ENCODE results near the gene PTPRO. TPM values are rescaled to one million over a fixed set of nuclear protein-coding genes. Genes with fewer than 3 reads are reported as not detected.

The PTPRO gene
- total RNA-seq, 1 experiment from 2014 or later = not detected

DNA sequence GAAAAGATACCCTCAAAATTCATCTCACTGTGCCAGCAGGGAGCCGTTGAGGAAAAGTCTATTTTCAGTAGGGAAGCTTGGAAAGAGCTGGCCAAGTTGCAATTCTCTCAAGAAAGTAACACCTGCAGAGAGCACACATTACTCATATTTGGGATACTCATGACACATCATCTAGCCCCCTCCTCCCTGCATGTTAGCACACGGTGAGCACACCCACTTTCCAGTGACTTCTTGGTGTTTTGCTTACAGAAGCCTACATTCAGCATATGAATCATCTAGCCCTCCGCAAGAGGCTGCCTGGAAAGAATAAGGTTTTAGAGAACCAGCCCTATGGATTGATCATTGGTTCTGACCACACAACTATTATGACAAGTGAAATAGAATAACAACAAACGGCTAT is 124.5 kb downstream of the PTPRO start:
- DNase-seq (ENCODE audit: low spot score) = no peak

DNA sequence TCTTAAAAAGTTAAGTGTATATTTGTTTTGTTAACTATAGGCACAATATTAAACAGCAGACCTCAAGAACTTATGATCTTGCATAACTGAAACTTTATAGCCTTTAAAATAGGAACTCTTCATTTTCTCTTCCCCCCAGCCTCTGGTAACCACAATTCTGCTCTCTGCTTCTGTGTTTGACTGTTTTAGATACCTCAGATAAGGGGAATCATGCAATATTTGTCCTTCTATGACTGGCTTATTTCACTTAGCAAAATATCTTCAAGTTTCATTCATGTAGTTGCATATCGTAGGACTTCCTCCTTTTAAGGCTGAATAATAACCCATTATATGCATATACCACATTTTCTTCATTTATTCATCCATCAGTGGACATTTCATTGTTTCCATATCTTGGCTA is 131.3 kb downstream of the PTPRO start:
- no peak for DNase-seq (ENCODE audit: low spot score)

DNA sequence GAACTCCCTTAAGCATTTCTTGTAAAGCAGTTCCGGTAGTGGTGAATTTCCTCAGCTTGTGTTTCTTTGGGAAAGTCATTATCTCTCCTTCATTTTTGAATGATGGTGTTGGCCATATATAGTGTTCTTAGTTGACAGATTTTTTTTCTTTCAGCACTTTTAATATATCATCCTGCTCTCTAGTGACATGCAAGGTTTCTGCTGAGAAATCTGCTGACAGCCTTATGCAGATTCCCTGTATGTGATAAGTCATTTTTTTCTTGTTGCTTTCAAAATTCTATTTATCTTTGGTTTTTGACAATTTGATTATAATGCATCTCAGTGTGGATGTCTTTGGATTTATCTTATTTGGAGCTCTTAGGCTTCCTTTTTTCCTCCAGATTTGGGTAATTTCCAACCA is 135.7 kb downstream of the PTPRO start:
- DNase-seq (ENCODE audit: low spot score) = no peak

DNA sequence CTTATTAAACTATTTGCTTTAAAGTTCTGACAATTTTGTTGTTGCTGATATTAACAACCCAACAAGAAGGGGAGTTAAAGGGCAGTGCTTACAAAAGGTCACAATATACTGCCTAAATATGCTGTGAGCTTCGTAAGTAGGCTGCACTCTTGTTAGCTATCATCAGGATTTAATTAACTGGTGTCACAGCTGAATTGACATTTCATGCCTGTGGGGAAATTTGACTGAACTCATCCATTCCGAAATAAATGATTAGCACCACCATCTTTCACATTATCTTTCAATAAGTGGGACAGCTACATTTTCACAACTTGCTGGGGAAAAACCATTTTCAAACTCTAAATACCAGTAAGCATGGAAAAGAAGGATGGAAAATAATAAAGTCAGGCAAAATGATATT is 146.6 kb downstream of the PTPRO start:
- no peak for DNase-seq (ENCODE audit: low spot score)

DNA sequence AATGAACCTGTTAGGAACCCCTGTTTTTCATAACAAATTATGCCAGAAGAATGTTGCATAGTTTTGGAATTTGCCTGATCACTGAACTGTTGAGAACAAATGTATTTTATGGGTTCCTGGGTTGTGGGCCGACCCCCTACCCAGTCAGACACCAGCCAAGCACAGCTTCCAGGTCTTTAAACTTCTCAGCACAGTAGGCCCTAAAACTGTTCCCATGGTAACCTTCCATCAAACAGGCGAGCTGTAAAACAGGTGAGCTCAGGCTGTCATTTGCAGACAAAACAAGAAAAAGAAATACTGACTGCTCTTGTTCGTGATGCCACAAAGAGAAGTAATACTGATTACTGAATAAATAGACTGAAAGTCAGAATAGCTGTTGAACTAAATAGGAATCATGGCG is 147.0 kb downstream of the PTPRO start:
- no peak for DNase-seq (ENCODE audit: low spot score)

DNA sequence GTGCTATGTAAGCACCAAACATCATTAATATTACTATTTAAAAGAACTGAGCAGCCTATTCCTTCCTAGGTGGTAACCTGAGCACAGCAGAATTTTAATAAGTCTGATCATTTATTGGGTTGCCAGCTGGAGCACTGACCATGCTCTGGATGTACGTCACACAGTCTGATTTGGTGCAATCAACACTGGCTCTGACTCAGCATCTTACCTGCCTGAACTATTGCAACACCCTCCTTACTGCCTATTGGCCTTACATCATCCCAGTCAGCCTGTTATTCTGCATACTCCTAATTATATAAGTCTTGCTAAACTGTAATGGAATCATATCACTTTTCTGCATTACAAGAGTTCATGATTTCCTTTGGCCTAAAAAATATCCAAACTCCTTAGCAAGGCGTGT is 149.7 kb downstream of the PTPRO start:
- DNase-seq (ENCODE audit: low spot score) = no peak

DNA sequence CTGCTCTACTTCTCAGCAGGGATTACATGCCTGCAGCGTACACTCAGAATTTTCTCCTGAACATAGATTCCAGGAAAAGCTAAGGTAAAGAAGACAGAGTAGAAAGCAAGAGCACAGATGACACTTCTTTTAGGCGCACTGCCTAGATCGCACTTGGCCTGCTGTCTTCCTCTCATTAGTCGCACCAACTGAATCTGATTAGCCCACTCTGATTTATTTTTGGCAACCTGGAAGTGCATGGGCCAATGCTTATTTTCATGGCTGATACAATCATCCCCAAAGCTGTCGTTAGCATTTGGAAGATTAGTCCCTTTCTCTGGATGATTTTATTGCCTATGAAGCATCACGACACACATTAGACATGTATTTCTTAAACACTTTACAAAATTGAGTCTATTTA is 152.5 kb downstream of the PTPRO start:
- DNase-seq (ENCODE audit: low spot score) = no peak

DNA sequence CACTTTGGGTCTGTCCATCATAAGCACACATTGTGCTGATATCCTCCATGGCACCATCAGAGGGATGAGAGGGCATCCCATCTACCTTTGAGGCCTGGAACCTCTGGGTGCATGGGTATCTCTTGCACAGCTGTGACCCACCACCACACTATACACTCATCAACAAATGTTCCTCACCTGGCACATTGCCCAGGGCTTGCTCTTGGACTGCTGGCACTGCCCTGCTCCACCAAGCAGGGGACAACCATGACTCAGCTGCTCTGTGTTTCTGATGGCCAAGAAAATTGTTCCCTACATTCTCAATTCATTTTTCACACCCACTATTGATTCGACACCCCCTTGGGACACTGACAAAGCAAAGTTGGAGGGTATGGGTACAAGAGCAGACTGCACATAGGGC is 155.5 kb downstream of the PTPRO start:
- DNase-seq (ENCODE audit: low spot score) = no peak

DNA sequence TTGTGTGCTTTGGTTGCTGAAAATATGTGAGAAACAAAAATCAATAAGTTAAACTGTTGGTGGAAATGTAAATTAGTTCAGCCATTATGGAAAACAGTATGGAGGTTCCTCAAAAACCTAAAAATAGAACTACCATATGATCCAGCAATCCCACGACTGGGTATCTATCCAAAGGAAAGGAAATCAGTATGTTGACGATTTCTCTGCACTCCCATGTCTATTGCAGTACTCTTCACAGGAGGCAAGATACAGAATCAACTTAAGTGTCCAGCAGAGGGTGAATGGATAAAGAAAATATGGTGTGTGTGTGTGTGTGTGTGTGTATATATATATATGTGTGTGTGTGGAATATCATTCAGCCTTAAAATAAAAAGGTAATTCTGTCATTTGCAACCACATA is 159.5 kb downstream of the PTPRO start:
- DNase-seq (ENCODE audit: low spot score) = no peak

DNA sequence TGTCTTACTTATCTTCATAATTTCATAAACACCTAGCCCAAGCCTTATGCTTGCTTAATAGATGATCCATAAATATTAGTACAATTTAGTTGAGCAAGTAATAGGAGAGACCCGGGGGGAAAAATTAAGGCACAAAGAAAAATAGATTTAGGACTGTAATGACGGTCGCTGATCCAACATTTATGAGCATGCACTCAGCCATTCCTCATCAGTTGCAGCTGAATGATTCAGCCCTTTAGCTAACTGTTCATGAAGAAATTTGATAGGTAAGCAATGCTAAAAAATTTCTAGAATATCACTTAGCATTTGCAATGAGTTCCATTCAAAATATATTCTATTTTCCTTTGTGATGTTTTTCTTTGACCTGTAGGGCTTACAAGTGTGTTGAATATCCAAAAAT is 163.2 kb downstream of the PTPRO start:
- no peak for DNase-seq (ENCODE audit: low spot score)

DNA sequence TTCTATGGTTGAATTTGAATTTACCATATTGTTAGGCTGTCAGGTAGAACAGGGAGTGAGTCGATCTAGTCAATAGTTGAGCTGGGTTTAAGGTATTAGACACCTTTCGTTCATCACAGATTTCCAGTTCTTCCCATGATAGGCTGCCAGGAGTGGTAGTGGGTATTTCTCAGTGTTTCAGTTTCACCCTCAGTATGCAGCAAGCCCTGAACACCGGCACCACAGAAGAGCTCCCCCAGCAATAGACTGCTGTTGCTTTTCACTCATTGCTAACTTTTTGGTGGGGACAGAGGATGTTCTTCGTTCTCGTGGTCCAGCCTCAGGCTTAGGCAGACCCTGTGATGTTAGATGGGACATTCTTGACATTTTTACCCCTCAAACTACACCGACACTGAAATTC is 164.6 kb downstream of the PTPRO start:
- no peak for DNase-seq (ENCODE audit: low spot score)

DNA sequence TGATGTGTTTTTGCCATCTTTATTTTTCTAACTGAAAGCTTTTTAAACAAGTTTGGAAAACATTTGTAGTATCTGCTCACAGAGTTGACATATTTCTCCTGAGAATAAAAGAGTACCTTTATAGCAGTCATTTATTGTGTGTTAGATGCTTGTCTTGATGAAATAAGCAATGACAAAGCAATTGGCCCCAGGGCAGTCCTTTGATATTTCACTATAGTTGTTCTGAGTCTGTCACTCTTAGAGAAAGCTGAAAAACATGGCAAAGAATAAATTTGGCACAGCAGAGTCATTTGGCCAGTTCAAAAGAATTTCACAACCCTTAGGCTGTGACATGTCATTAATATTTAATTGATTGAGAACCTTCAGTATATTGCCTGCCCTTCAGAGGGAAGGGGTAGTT is 166.2 kb downstream of the PTPRO start:
- DNase-seq (ENCODE audit: low spot score) = no peak

DNA sequence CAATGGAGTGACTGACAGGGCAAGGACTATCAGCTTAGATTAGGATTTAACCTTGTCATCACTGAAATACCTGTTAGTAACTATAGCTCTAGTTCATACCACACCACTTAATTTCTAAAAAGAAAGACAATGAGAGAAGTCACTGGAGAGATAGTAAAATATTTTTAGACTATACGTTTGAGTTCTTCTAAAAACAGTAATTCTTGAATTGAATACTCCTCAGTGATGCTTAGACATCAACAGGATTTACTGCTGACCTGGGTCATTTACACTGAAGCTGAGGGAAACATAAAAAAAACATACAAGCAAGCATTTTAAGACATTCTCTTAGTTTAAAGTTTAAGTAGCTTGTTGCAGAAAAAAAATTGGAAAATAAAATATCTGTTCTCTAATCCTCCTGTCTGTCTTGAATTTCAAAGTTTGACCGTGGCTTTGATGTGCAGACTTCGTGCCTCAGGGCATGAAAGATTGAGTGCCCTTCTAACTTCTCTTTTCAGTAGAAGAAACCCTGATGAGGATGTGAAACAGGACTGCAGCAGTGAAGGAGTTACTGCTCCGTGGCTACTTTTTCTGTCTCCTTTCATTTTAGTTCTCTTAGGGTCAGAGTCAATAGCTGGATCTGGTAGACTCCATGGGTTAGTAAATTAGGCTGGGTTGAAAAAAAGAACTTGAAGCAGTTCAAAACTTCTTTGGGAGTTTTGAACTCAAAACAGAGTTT is 172.2 kb downstream of the PTPRO start:
- DNase-seq (ENCODE audit: low spot score) = no peak

DNA sequence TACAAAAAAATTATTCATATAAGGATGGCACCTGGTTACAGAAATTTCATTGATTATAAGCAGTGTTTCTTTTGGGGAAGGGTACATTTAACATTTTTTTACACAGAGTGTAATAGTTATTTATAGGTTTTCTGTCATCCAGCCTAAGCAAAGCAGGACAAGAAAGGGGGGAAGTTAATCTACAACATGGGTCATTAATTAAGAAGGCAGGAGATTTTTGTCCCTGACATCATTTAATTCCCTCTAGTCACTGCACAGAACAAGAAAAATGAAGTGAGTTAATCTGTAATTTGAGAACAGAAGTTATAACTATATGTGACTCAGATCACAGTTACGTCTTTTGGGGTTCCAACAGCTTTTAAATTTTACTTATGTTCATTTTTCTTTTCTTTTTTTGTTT is 173.4 kb downstream of the PTPRO start:
- no peak for DNase-seq (ENCODE audit: low spot score)

DNA sequence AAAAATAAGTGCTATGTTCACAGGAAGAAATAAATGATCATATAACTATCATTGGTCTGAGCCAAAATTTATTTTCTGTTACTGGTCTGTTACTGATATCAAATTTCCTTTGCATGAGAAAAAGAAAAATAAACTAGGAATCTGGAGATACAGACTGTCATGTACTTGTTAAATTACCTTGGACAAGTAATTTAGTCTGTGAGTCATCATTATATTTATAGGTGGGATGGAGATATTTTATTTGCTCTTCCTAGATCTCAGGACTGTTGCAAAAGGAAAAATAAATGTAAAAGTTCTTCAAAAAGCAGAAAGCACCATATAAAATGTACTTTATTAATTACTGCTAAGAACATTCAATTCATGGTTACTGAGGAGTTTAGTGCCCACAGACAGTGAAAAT is 174.4 kb downstream of the PTPRO start:
- no peak for DNase-seq (ENCODE audit: low spot score)

DNA sequence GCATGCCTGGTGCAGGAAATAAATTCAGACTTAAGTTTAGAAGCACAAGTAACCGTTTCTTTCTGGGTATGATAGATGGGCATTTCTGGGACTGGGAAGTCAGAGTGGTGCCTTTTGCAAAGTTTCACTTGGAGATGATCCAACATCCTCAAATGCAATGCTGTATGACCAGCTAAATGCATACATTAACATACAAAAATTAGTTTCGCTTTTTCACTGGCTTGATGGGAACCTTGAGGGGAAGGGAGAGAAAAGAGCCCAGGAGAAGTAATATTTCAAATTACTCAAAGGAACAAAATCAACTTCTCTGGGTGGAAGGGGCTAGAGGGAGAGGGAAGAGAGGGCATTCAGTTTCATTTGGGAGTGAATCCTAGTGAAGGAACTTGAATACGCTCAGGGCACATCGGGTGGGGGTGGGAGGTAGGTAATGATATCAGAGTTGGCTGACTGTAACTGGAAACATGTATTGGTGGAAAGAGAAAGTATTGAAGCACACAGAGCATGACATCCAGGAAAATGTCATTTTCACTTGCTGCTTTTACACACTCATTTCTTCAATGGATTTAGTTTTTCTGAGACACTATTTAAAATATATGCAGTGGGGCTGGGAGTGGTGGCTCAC is 175.5 kb downstream of the PTPRO start:
- DNase-seq (ENCODE audit: low spot score) = no peak

DNA sequence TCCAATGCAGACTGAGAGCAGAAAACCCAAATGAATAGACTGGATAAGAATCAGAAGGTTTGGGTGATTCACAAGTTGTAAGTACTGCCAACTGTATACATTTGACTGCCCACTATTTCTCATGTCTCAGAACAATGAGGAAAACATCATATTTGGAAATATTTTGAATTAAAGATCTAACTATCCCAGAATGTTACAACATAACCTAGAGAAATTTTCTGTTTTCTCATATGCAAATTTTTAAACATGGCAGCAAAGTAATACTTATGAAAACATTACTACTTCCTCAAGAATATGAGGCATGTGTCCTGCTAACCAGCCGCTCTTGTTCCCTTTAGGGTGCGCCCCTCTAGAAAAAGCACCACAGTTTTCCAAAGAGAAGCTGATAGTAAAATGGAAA is 179.9 kb downstream of the PTPRO start:
- no peak for DNase-seq (ENCODE audit: low spot score)

DNA sequence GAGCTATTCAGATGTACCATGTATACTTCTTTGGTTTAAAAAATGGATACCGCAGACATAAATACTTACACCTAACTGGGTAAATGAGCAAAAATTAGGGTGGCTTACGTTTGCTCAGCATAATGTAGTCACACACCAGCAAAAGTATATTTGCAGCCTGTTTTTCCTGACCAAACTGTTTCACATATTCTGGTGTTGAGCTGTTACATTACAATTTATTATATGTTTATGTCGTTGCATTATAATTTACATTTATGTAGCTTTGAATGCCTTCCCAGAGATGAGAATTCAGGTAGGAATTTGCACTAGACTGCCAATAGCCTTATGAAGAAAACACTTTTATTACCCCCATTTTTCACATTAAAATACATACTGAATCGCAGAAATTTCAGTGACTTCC is 183.3 kb downstream of the PTPRO start:
- no peak for DNase-seq (ENCODE audit: low spot score)

DNA sequence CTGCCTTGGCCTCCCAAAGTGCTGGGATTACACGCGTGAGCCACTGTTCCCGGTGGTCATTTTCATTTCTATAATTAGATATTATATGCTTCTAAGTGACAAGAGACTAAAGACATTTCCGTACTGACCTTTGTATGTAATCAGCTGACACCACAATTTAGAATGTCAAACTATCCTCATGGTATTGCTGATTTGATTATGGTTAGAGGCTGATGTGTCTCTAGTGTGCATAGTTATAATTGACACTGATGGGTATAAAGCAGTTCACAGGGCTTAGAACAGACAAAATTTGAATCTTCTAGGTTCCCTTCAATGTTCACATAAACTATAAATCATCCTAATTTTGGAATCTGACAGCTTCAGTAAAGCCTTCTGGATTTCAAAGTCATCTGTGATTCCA is 192.7 kb downstream of the PTPRO start:
- no peak for DNase-seq (ENCODE audit: low spot score)

DNA sequence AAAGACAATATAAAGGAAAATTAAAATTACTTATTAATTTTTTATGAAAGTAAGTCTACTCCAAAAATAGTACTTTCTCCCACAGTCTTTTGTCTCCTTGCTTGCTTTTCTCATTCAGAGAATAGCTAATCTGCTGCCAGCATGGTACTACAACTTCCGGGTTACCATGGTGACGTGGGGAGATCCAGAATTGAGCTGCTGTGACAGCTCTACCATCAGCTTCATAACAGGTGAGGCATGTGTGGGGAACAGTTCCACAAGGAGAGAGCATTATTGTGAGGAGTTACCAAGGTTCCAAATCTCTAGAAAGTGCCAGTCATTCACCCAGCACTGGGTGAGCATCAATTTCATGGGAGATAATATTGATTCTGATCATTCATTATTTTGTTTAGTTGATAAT is 197.8 kb downstream of the PTPRO start:
- no peak for DNase-seq (ENCODE audit: low spot score)

DNA sequence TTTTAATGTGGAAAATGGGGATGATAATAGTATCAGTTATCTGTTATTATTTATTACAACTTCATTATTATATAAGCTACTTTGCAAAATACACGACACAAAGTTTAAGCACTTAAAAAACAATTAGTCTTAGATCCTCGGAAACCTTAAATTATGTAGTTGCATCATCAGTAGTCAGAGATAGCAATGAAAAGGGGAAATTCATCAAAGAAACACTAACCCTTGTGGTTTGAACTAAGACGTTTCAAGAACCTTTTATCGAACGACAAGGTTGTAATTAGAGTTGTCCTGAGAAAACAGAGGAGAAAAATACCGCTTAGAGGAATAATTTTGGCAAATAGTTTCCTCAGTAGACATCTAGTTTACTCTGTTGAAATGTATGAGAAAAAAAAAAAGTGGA is 198.5 kb downstream of the PTPRO start:
- no peak for DNase-seq (ENCODE audit: low spot score)

DNA sequence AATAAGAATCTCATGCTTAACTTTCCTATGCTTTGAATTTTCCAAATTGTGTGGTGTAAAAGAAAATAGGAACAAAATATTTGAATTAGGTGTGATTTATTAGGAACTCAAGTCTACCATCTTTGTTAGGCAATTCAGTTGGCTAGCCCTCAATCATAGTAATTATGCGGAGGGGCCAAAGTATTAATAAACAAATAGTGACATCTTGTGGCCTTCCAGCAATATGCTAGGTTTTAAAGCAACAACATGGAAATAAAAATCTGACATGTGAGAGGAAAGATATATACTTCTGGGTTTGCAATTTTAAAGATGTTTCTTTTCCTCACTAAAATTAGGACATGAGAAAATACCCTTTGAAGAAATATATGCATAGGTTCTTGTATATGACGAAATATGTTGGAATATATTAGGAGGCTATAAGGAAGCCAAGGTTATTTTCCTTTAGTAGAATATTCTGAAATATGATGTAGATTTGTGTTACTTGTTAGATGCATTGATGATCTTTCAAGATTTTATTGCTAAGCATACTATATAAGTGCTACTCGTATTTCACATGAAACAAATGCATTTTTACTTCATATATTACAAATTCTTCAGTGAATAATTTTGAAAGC is 200.4 kb downstream of the PTPRO start:
- peak; percentile 43 for DNase-seq (ENCODE audit: low spot score)

DNA sequence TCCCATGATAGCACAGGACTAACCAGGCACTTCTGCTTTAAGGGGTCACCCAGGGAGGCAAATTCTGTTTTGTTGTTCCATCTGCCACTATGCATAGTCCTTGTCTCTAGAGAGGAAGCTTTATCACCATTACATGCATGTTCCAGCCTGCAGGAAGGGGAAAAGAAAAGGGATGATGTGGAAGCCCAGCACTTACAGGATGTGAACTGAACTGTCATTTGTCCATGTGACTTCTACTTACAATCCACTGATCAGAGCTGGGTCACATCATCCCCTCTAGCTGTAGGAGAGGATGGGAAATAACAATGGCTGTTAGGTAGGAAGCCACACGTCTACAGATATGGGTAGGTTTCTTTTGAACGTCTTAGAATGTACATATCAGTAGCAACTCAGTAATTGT is 203.1 kb downstream of the PTPRO start:
- DNase-seq (ENCODE audit: low spot score) = no peak

DNA sequence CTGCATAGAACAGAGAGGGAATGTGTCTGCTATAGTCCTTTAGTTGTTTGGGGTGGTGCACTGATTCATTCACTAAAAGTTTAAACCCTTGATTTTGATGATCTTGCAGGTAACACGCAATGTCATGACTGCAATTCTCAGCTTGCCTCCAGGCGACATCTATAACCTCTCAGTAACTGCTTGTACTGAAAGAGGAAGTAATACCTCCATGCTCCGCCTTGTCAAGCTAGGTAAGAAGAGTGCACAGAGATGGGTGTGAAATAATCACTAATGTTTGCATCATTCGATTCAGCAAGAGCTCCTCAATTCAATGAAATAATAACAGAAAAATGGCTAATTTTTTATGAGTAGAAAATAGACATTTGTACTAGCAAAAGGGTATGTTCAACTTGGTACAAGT is 203.7 kb downstream of the PTPRO start:
- DNase-seq (ENCODE audit: low spot score) = no peak
